ENCODE data around the gene LPP. TPM values are rescaled to one million over a fixed set of nuclear protein-coding genes. Genes with fewer than 3 reads are reported as not detected.

The LPP gene
- total and polyA plus RNA-seq, 2 donors from 2014 or later: 6.7 to 233 TPM

- Histone ChIP-seq H3K4me3 (ENCODE audit: low read length in 3 of 3) (no peak overlapping the region), H3K9ac (ENCODE audit: low read length in 3 of 3) (no peak overlapping the region), H3K27ac (ENCODE audit: low read depth in 2 of 2, low read length in 2 of 2) (no peak overlapping the region), H3K36me3 (ENCODE audit: control insufficient read depth in 2 of 3, insufficient read depth in 3 of 3, low read length in 3 of 3) (no peaks in the 10 kb centered on the region), H3K9me3 (ENCODE audit: control insufficient read depth in 2 of 3, insufficient read depth in 1 of 3, low read length in 3 of 3) (no peaks in the 10 kb centered on the region), H3K4me1 (ENCODE audit: control insufficient read depth in 2 of 3, insufficient read depth in 2 of 3, low read depth in 1 of 3, low read length in 3 of 3) (no peaks in the 10 kb centered on the region), H3K27me3 (ENCODE audit: control insufficient read depth, insufficient read depth, low read length) (no peaks in the 10 kb centered on the region)
- intact Hi-C loops (cut with DNase I): no loop called here
- DNase-seq (no peak), FAIRE-seq (no peak)
- TF ChIP-seq, protein P1, sequence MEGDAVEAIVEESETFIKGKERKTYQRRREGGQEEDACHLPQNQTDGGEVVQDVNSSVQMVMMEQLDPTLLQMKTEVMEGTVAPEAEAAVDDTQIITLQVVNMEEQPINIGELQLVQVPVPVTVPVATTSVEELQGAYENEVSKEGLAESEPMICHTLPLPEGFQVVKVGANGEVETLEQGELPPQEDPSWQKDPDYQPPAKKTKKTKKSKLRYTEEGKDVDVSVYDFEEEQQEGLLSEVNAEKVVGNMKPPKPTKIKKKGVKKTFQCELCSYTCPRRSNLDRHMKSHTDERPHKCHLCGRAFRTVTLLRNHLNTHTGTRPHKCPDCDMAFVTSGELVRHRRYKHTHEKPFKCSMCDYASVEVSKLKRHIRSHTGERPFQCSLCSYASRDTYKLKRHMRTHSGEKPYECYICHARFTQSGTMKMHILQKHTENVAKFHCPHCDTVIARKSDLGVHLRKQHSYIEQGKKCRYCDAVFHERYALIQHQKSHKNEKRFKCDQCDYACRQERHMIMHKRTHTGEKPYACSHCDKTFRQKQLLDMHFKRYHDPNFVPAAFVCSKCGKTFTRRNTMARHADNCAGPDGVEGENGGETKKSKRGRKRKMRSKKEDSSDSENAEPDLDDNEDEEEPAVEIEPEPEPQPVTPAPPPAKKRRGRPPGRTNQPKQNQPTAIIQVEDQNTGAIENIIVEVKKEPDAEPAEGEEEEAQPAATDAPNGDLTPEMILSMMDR (IDR thresholded peaks at IDR 0.05; ENCODE audit: borderline replicate concordance, extremely low read depth, insufficient read depth): no peak
Observed at GRCh38 chr3:188123170-188123905, 30.6 kb upstream of the LPP start.

DNA sequence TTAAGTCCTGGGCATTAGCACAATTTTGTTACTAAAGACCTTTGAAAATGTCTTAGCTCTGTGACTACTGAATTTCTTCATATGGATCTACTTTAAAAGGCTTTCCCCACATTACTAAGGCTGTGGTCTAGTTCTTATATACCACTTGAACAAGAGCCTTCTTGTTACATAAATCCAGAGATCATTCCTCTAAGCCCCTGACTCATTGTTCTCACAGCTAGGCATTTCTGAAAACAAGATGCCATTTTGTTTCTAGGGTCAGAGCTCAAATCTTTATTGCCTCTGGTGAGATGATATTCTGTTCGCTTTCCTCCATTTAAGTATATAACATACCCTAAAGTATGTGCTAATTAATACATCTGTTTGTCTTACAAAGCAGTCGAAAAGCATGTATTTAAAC, 29.8 kb upstream of the LPP start:
- intact Hi-C loops (cut with DNase I): no loop called here
- Histone ChIP-seq H3K27me3 (ENCODE audit: control insufficient read depth, insufficient read depth, low read length) (no peaks in the 10 kb centered on the region), H3K27ac (ENCODE audit: low read depth in 2 of 2, low read length in 2 of 2) (no peak overlapping the region), H3K9me3 (ENCODE audit: control insufficient read depth in 2 of 3, insufficient read depth in 1 of 3, low read length in 3 of 3) (no peaks in the 10 kb centered on the region), H3K9ac (ENCODE audit: low read length in 3 of 3) (no peak overlapping the region), H3K36me3 (ENCODE audit: control insufficient read depth in 2 of 3, insufficient read depth in 3 of 3, low read length in 3 of 3) (no peaks in the 10 kb centered on the region), H3K4me1 (ENCODE audit: control insufficient read depth in 2 of 3, insufficient read depth in 2 of 3, low read depth in 1 of 3, low read length in 3 of 3) (no peaks in the 10 kb centered on the region), H3K4me3 (ENCODE audit: low read length in 3 of 3) (no peak overlapping the region)
- FAIRE-seq (no peak), DNase-seq (no peak)
- TF ChIP-seq, protein P1 (IDR thresholded peaks at IDR 0.05; ENCODE audit: borderline replicate concordance, extremely low read depth, insufficient read depth): no peak

- intact Hi-C loops (cut with DNase I): no loop called here
- no peak for FAIRE-seq
- H3K9me3 ChIP-seq (ENCODE audit: control insufficient read depth in 2 of 3, insufficient read depth in 1 of 3, low read length in 3 of 3): no peaks in the 10 kb centered on the region
- TF ChIP-seq, protein P1 (IDR thresholded peaks at IDR 0.05; ENCODE audit: borderline replicate concordance, extremely low read depth, insufficient read depth): no peak
- H3K4me3 ChIP-seq (ENCODE audit: low read length in 3 of 3): no peak overlapping the region
- H3K9ac ChIP-seq (ENCODE audit: low read length in 3 of 3): no peak overlapping the region
- H3K4me1 ChIP-seq (ENCODE audit: control insufficient read depth in 2 of 3, insufficient read depth in 2 of 3, low read depth in 1 of 3, low read length in 3 of 3): no peaks in the 10 kb centered on the region
- DNase-seq: no peak
- H3K27me3 ChIP-seq (ENCODE audit: control insufficient read depth, insufficient read depth, low read length): no peaks in the 10 kb centered on the region
- no peaks in the 10 kb centered on the region for H3K36me3 ChIP-seq (ENCODE audit: control insufficient read depth in 2 of 3, insufficient read depth in 3 of 3, low read length in 3 of 3)
- no peak overlapping the region for H3K27ac ChIP-seq (ENCODE audit: low read depth in 2 of 2, low read length in 2 of 2)
Observed at GRCh38 chr3:188125076-188125475, 28.9 kb upstream of the LPP start.

DNA sequence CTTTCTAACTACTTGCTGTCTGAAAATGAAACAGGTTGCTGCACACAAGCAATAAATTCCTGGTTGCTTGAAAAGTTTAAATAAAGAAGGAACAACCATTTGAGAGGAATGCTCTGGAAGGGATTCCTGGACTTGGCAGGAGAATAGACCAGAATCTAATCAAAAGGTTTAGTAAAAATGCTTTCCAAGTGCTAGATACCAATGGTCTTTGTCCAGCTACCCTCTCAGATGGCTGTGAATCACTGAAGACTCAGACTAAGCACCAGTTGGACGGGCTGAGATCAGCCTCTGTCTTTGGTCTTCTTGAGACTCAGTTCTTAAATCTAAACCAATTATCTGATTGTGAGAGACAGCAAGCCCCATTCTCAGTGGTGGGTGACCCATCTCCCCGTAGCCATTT, 27.7 kb upstream of the LPP start:
- H3K27me3 ChIP-seq (ENCODE audit: control insufficient read depth, insufficient read depth, low read length): no peaks in the 10 kb centered on the region
- H3K9ac ChIP-seq (ENCODE audit: low read length in 3 of 3): no peak overlapping the region
- H3K36me3 ChIP-seq (ENCODE audit: control insufficient read depth in 2 of 3, insufficient read depth in 3 of 3, low read length in 3 of 3): no peaks in the 10 kb centered on the region
- no peak overlapping the region for H3K27ac ChIP-seq (ENCODE audit: low read depth in 2 of 2, low read length in 2 of 2)
- FAIRE-seq (no peak), DNase-seq (no peak)
- no peaks in the 10 kb centered on the region for H3K9me3 ChIP-seq (ENCODE audit: control insufficient read depth in 2 of 3, insufficient read depth in 1 of 3, low read length in 3 of 3)
- H3K4me1 ChIP-seq (ENCODE audit: control insufficient read depth in 2 of 3, insufficient read depth in 2 of 3, low read depth in 1 of 3, low read length in 3 of 3): no peaks in the 10 kb centered on the region
- H3K4me3 ChIP-seq (ENCODE audit: low read length in 3 of 3): no peak overlapping the region
- TF ChIP-seq, protein P1 (IDR thresholded peaks at IDR 0.05; ENCODE audit: borderline replicate concordance, extremely low read depth, insufficient read depth): no peak
- intact Hi-C loops (cut with DNase I): no loop called here

Data from kidney (tissue), 14 donors.